Measurements from ENCODE around the gene PARVB. TPM values are rescaled to one million over a fixed set of nuclear protein-coding genes. Genes with fewer than 3 reads are reported as not detected.

The PARVB gene
- total RNA-seq, 4 donors from 2014 or later, result 120 to 201 (median 147) TPM

DNA sequence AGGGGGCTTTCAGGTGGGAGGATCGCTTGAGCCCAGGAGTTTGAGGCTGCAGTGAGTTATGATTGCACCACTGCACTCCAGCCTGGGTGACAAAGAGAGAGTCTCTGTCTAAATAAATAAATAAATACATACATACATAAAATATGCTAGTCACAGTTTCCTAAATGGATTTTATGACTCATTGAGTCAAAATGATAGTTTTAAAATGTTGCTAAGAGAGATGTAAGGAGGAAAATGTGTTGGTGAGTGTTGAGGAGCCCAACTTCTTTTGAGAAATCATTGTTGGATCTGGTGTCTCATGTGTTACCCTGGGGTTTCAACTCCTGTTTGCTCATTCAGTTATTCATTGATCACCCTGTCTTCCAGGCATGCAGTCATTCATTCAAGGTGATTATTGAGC lies 21.0 kb downstream of the PARVB start:
- ATAC-seq (no peak), DNase-seq (no peak)
- Histone ChIP-seq H3K4me3 (no peak overlapping the region), H3K9me3 (no peaks in the 10 kb centered on the region), H3K27me3 (no peaks in the 10 kb centered on the region), H3K4me1 (peaks cover 24 to 32% of the 10 kb centered on the region in 2 donors), H3K27ac (no peak overlapping the region), H3K36me3 (no peaks in the 10 kb centered on the region)
- in situ Hi-C loops (cut with MboI; ENCODE audit: low sequenced_read_pairs in 4 of 4), result no loop called here
- TF ChIP-seq POLR2A (IDR thresholded peaks at IDR 0.05), result no peak
- TF ChIP-seq CTCF (IDR thresholded peaks at IDR 0.05 in 4 of 5, conservative IDR thresholded peaks at IDR 0.05 in 1 of 5), result no peak
- intact Hi-C loops (cut with DNase I; ENCODE audit: low total_unique reads), result no loop called here

- in situ Hi-C loops (cut with MboI; ENCODE audit: low sequenced_read_pairs in 4 of 4), result no loop called here
- ATAC-seq (no peak), DNase-seq (no peak)
- H3K36me3 ChIP-seq, result no peaks in the 10 kb centered on the region
- intact Hi-C loops (cut with DNase I; ENCODE audit: low total_unique reads), result no loop called here
- H3K4me3 ChIP-seq, result no peak overlapping the region
- peak overlapping the region; percentile 13 to 90 (median 61) for H3K27ac ChIP-seq
- H3K27me3 ChIP-seq, result no peaks in the 10 kb centered on the region
- H3K4me1 ChIP-seq, result peaks cover 38 to 46% of the 10 kb centered on the region in 2 donors
- no peak for TF ChIP-seq POLR2A (IDR thresholded peaks at IDR 0.05)
- no peaks in the 10 kb centered on the region for H3K9me3 ChIP-seq
These were observed 22.5 kb downstream of the PARVB start for GRCh38 chr22:44046485-44047141.

- Histone ChIP-seq H3K4me3 (no peak overlapping the region), H3K9me3 (no peaks in the 10 kb centered on the region), H3K36me3 (no peaks in the 10 kb centered on the region), H3K27me3 (no peaks in the 10 kb centered on the region), H3K27ac (peak overlapping the region; percentile 81 to 90 (median 88)), H3K4me1 (peaks cover 45 to 53% of the 10 kb centered on the region in 2 donors)
- ATAC-seq (no peak), DNase-seq (no peak)
- in situ Hi-C loops (cut with MboI; ENCODE audit: low sequenced_read_pairs in 4 of 4) (no loop called here), intact Hi-C loops (cut with DNase I; ENCODE audit: low total_unique reads) (no loop called here)
- TF ChIP-seq CTCF (IDR thresholded peaks at IDR 0.05 in 4 of 5, conservative IDR thresholded peaks at IDR 0.05 in 1 of 5) (no peak), POLR2A (IDR thresholded peaks at IDR 0.05) (no peak)
These were observed 23.8 kb downstream of the PARVB start for GRCh38 chr22:44047891-44048301.

DNA sequence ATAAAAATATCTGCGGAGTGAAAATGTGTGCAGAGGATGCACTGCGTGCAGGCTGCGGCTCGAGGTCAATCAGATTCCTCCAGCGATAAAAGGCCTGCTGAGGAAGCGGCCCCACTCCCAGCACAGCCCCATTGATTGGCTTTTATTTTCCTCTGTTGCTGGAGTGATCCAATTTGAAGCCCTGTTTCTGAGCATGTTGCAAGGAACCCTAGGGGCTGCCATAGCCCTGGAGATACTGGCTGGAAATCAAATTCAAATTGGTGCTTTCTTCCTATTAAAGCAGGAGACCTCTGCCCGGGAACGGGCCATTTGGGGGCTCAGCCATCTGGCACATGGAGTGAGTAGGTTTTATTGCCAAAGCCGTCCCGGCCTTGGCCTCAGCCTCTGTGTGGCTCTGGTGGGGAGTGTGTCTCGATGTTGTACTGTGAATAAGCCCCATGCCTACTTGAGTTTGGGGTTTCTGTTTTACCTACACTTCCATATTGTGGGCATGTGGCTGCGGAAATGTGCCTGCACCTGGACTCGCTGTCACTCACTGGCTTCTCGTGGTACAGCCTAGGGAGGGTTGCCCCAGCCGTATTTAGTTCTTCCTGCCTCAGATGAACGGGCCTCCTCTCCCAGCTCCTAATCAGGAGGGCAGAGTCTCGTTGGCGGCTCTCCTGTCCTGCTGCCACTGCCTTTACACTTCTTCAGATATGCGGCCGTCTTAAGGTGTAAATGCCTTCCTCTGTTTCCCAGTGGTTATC lies 25.6 kb downstream of the PARVB start:
- DNase-seq (peak; percentile 67 to 77), ATAC-seq (peak; percentile 83 to 87)
- Histone ChIP-seq H3K4me3 (peak overlapping the region in 1 of 4 donors; percentile 7), H3K27me3 (no peaks in the 10 kb centered on the region), H3K9me3 (no peaks in the 10 kb centered on the region), H3K36me3 (no peaks in the 10 kb centered on the region), H3K27ac (peak overlapping the region; percentile 81 to 90 (median 88)), H3K4me1 (peaks cover 49 to 53% of the 10 kb centered on the region in 2 donors)
- intact Hi-C loops (cut with DNase I; ENCODE audit: low total_unique reads) (no loop called here), in situ Hi-C loops (cut with MboI; ENCODE audit: low sequenced_read_pairs in 4 of 4) (no loop called here)
- TF ChIP-seq POLR2A (IDR thresholded peaks at IDR 0.05) (peak; percentile 33 to 44), CTCF (IDR thresholded peaks at IDR 0.05 in 4 of 5, conservative IDR thresholded peaks at IDR 0.05 in 1 of 5) (no peak)

DNA sequence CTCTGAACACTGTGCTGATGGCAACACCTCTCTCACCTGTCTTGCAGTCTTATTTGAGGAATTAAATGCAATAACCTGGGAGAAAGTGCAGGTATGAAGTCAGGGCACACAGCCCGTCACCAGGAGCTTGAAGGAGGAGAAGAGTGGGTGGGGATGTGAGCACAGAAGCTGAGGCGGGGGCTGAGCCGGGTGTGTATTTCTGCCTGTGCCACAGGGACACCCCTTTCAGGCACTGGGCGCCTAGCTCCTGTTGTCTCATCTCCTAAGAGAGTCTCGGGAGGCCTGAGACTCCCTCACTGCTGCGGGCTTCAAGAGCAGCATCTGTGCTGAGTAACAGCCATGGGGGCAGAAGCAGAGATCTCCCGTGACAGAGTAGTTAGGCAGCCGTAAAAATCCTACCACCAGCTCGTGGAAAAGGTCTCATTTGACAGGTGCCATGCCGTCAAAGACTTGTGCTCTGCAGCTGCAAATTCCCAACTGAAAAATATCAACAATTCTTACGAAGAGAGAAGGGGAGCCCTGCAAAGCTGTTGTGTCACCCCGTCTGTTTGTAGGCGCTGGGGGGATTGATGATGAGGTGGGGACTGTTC lies 26.8 kb downstream of the PARVB start:
- Histone ChIP-seq H3K9me3 (no peaks in the 10 kb centered on the region), H3K36me3 (no peaks in the 10 kb centered on the region), H3K4me3 (no peak overlapping the region), H3K4me1 (peaks cover 49 to 51% of the 10 kb centered on the region in 2 donors), H3K27ac (peak overlapping the region; percentile 81 to 90 (median 88)), H3K27me3 (no peaks in the 10 kb centered on the region)
- intact Hi-C loops (cut with DNase I; ENCODE audit: low total_unique reads), result no loop called here
- DNase-seq (no peak), ATAC-seq (peak in 1 of 2 donors; percentile 15)
- in situ Hi-C loops (cut with MboI; ENCODE audit: low sequenced_read_pairs in 4 of 4), result no loop called here
- TF ChIP-seq CTCF (IDR thresholded peaks at IDR 0.05 in 4 of 5, conservative IDR thresholded peaks at IDR 0.05 in 1 of 5) (no peak), POLR2A (IDR thresholded peaks at IDR 0.05) (no peak)

All from gastrocnemius medialis (tissue), 4 donors.